Activated CD4-positive, alpha-beta T cell treated with anti-CD3 and anti-CD28 coated beads, Interleukin-2, amount 10 ng/mL, durations not matched to agents 7 days and 5 days (primary cell): ENCODE data around the gene DBN1. TPM values are rescaled to one million over a fixed set of nuclear protein-coding genes. Genes with fewer than 3 reads are reported as not detected.

Source experiments
- CTCF ChIA-PET: fragments of 350-600 bp; sonication (Branson Sonifier 250); formaldehyde crosslinking; loops from one replicate; lab custom pipeline; 2021; ENCODE audit warnings: antibody characterized with exemption; lab: Charles Lee
- POLR2A ChIA-PET: fragments of 350-600 bp; sonication (Branson Sonifier 250); formaldehyde crosslinking; loops from one replicate; lab custom pipeline; 2021; ENCODE audit warnings: antibody characterized with exemption; lab: Charles Lee
- DNase-seq: peaks from one replicate; pipeline ENCODE4 v3.0.0-alpha.2; 2020
- H3K27ac Mint-ChIP-seq: one replicate; pipeline ENCODE4 v1.8.0; 2021; ENCODE audit warnings: mild to moderate bottlenecking, moderate library complexity, mixed read lengths
- H3K27me3 Mint-ChIP-seq: one replicate; pipeline ENCODE4 v1.8.0; 2021; ENCODE audit warnings: mixed read lengths
- H3K36me3 Mint-ChIP-seq: one replicate; pipeline ENCODE4 v1.8.0; 2021; ENCODE audit warnings: low read depth, mixed read lengths
- H3K4me1 Mint-ChIP-seq: one replicate; pipeline ENCODE4 v1.8.0; 2021; ENCODE audit warnings: mixed read lengths
- H3K4me3 Mint-ChIP-seq: one replicate; pipeline ENCODE4 v1.8.0; 2021; ENCODE audit warnings: mild to moderate bottlenecking, moderate library complexity, mixed read lengths
- H3K9me3 Mint-ChIP-seq: one replicate; pipeline ENCODE4 v1.8.0; 2021; ENCODE audit warnings: mixed read lengths
- total RNA-seq, 2 experiments: library from RNA; stranded (reverse); gene quantifications; one replicate each; pipeline ENCODE4 v1.2.3, GENCODE V29; 2021

Gene DBN1
- total RNA-seq, 2 experiments from 2014 or later: 4.2 to 4.8 TPM

- Mint-ChIP-seq H3K9me3 (no peaks in the 10 kb centered on the region), H3K4me3 (peak overlapping the region; percentile 96), H3K36me3 (peaks cover 80% of the 10 kb centered on the region), H3K27ac (peak overlapping the region; percentile 92), H3K4me1 (peaks cover 64% of the 10 kb centered on the region), H3K27me3 (no peaks in the 10 kb centered on the region)
- ChIA-PET CTCF (interaction anchor here (1.0 to 53.2 kb wide), 5 partner anchors 25 to 79 kb away, joined by 3 to 1643 read pairs (median 25); partner anchors contain the start of genes DBN1, F12, PFN3 and PRR7), POLR2A (interaction anchor here (1.5 kb wide), 1 partner anchor 10 kb away, joined by 4 read pairs; no protein-coding TSS in a partner anchor)
- DNase-seq: no peak
These were observed 42.5 kb downstream of the DBN1 start for GRCh38 chr5:177430972-177431316.

GRCh38 chr5:177430140-177430951 is 43.1 kb downstream of the DBN1 start:
- POLR2A ChIA-PET: interaction anchor here (0.5 to 0.6 kb wide), 2 partner anchors 15 to 16 kb away, joined by 4 to 8 read pairs; partner anchors contain the start of gene PRR7
- peaks cover 76% of the 10 kb centered on the region for H3K36me3 Mint-ChIP-seq
- no peaks in the 10 kb centered on the region for H3K9me3 Mint-ChIP-seq
- peak; percentile 7 for DNase-seq
- peak overlapping the region; percentile 96 for H3K4me3 Mint-ChIP-seq
- no peaks in the 10 kb centered on the region for H3K27me3 Mint-ChIP-seq
- peak overlapping the region; percentile 92 for H3K27ac Mint-ChIP-seq
- peaks cover 64% of the 10 kb centered on the region for H3K4me1 Mint-ChIP-seq
- CTCF ChIA-PET: interaction anchor here (0.6 to 53.2 kb wide), 6 partner anchors 25 to 174 kb away, joined by 3 to 1643 read pairs (median 7); partner anchors contain the start of genes DBN1, F12, PFN3 and PRR7

DNA sequence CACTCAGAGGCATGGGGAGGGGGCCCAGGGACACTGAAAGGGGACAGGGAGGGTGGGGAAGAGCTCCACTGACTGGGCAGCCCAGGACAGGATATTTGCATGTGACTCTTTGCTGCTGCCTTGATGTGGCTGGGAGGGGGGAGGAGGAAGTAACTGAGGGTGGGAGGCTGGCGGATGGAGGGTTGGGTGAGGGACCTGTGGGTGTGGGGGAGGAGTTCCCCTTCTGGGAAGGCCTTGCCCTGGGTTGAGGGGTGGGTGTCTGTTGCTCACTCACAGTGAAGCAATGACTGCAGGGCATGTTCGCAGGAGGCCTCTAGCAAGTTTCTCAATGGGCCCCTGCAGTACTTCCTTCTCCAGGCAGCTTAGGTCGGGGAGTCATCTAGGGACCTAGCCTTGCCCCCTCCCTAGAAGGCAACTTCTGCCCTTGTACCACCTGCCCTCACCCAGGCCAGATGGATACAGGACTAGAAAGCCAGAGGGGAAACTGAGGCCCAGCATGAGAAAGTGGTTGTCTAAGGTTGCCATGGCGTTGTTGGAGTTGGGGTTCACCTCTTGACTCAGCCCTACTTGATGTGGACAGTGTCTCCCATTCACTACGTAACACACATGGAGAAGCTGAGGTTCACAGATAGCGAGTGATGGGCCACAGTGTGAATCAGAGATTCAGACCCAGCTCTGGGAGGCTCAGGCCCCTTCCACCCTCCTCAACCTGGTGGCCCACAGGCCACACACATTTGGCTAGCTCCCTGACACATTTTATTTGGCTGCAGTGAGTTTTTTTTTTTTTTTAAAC is 44.0 kb downstream of the DBN1 start:
- peak overlapping the region; percentile 92 for H3K27ac Mint-ChIP-seq
- CTCF ChIA-PET: interaction anchor here (0.6 to 53.2 kb wide), 8 partner anchors 17 to 173 kb away, joined by 4 to 1643 read pairs (median 6); partner anchors contain the start of genes DBN1, F12, PFN3 and PRR7
- peak; percentile 90 for DNase-seq
- peak overlapping the region; percentile 96 for H3K4me3 Mint-ChIP-seq
- H3K9me3 Mint-ChIP-seq: no peaks in the 10 kb centered on the region
- peaks cover 69% of the 10 kb centered on the region for H3K36me3 Mint-ChIP-seq
- H3K27me3 Mint-ChIP-seq: no peaks in the 10 kb centered on the region
- POLR2A ChIA-PET: interaction anchor here (0.5 to 0.6 kb wide), 2 partner anchors 16 to 17 kb away, joined by 4 to 8 read pairs; partner anchors contain the start of gene PRR7
- H3K4me1 Mint-ChIP-seq: peaks cover 66% of the 10 kb centered on the region

- H3K9me3 Mint-ChIP-seq: no peaks in the 10 kb centered on the region
- H3K27me3 Mint-ChIP-seq: no peaks in the 10 kb centered on the region
- ChIA-PET POLR2A (no interaction called here), CTCF (interaction anchor here (0.8 to 53.2 kb wide), 7 partner anchors 16 to 60 kb away, joined by 4 to 1643 read pairs (median 7); partner anchors contain the start of genes DBN1, F12, PFN3 and PRR7)
- DNase-seq: peak; percentile 6
- peak overlapping the region; percentile 92 for H3K27ac Mint-ChIP-seq
- peaks cover 62% of the 10 kb centered on the region for H3K36me3 Mint-ChIP-seq
- peaks cover 66% of the 10 kb centered on the region for H3K4me1 Mint-ChIP-seq
- H3K4me3 Mint-ChIP-seq: peak overlapping the region; percentile 96
These were observed 44.7 kb downstream of the DBN1 start for GRCh38 chr5:177428574-177429217.

- Mint-ChIP-seq H3K4me3 (peak overlapping the region; percentile 96), H3K9me3 (no peaks in the 10 kb centered on the region), H3K27ac (peak overlapping the region; percentile 92), H3K4me1 (peaks cover 62% of the 10 kb centered on the region), H3K36me3 (peaks cover 56% of the 10 kb centered on the region), H3K27me3 (no peaks in the 10 kb centered on the region)
- ChIA-PET POLR2A (no interaction called here), CTCF (interaction anchor here (1.1 to 53.2 kb wide), 6 partner anchors 22 to 118 kb away, joined by 3 to 1643 read pairs (median 6); partner anchors contain the start of genes DBN1, F12, PFN3 and PRR7)
- DNase-seq: peak; percentile 34
These were observed 45.4 kb downstream of the DBN1 start for GRCh38 chr5:177427919-177428573.

GRCh38 chr5:177427211-177427822 is 46.1 kb downstream of the DBN1 start:
- Mint-ChIP-seq H3K4me1 (peaks cover 59% of the 10 kb centered on the region), H3K36me3 (peaks cover 55% of the 10 kb centered on the region), H3K27me3 (no peaks in the 10 kb centered on the region), H3K4me3 (peak overlapping the region; percentile 96), H3K27ac (peak overlapping the region; percentile 92), H3K9me3 (no peaks in the 10 kb centered on the region)
- POLR2A ChIA-PET: no interaction called here
- CTCF ChIA-PET: interaction anchor here (1.0 to 53.2 kb wide), 7 partner anchors 22 to 117 kb away, joined by 3 to 1643 read pairs (median 7); partner anchors contain the start of genes DBN1, F12, PFN3 and PRR7
- no peak for DNase-seq

DNA sequence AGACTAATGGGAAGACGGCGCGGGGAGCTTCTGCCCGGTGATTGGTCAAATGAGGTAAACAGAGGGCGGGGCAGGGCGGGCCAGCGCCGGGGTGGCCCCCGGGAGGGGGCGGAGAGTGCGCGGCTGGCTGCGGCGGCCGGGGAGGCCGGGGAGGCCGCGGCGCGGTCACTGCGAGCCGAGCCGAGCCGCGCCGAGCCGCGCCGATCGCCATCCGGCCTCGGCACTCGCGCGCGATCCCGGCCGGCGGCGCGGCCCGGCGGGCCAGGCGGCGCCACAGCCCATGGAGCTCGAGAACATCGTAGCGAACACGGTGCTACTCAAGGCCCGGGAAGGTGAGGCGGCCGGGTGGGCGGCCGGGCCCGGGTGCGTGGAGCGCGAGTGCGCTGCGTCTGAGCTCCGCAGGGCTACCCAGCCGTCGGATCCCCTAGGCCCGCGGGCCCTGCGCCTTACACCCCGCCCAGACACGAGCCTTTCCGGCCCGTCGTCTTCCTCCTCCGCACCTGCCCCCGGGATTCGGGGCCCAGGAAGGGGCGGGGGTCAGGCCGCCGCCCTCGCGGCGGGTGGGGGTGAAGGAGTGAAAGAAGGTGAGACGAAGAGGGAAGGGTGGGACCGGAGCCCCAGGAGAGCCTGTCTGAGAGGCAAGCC is 46.7 kb downstream of the DBN1 start, which contains the start of gene GRK6:
TSS of gene GRK6 (plus strand) at position 111 of the 645 bp plus-strand sequence. CDS start at position 281, 170 bp downstream.
- H3K4me3 Mint-ChIP-seq: peak within 1 kb of the TSS; percentile 97
- H3K27ac Mint-ChIP-seq: peak within 1 kb of the TSS; percentile 93
- DNase-seq: peak; percentile 81
- CTCF ChIA-PET: interaction anchor here (1.0 to 53.2 kb wide), 6 partner anchors 9 to 80 kb away, joined by 3 to 1643 read pairs (median 6); partner anchors contain the start of genes DBN1, F12, PFN3 and PRR7
- H3K4me1 Mint-ChIP-seq: peaks cover 55% of the 10 kb centered on the region
- H3K27me3 Mint-ChIP-seq: no peaks in the 10 kb centered on the region
- H3K36me3 Mint-ChIP-seq: peaks cover 49% of the 10 kb centered on the region
- H3K9me3 Mint-ChIP-seq: peaks cover 2% of the 10 kb centered on the region
- POLR2A ChIA-PET: no interaction called here

DNA sequence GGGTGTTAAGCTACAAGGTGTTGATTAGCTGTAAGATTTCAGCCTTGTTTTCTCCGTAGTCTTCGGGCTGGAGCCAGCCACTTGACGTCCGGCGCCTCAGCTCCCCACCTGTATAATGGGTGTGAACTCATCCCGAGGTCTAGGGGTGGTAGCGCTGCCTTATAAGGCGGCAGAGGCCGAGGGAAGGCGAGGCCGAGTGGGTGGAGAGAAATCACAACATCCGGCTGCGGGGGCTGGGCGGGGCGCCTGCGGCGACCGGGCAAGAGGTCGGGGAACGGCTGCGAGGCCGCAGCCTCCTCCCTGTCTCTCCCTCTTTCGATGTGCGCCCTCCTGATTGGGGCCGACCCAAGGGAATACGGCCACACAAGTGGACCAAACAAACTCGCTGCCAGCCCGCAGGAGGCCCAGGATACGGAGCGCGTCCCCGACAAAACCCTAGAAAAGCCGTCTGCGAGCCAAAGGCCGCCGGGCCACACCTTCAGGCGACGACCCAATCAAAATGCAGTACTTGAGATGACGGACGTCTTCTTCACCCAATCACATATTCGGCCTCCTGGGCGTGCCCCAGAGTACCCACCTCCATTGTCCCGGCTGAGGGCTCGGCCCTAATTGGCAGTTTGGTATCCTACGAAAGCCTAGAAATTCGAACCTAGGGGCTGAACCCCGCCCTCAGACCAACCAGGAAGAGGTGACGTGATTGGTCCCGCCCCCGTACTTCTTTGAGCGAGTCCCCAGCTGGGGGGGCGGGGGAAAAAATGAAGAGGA is 47.5 kb downstream of the DBN1 start:
- DNase-seq: peak; percentile 100
- no peaks in the 10 kb centered on the region for H3K27me3 Mint-ChIP-seq
- peaks cover 48% of the 10 kb centered on the region for H3K4me1 Mint-ChIP-seq
- peaks cover 2% of the 10 kb centered on the region for H3K9me3 Mint-ChIP-seq
- CTCF ChIA-PET: interaction anchor here (1.0 to 53.2 kb wide), 6 partner anchors 9 to 116 kb away, joined by 3 to 1643 read pairs (median 6); partner anchors contain the start of genes DBN1, F12, PFN3 and PRR7
- POLR2A ChIA-PET: no interaction called here
- peak overlapping the region; percentile 97 for H3K4me3 Mint-ChIP-seq
- peak overlapping the region; percentile 93 for H3K27ac Mint-ChIP-seq
- peaks cover 42% of the 10 kb centered on the region for H3K36me3 Mint-ChIP-seq

GRCh38 chr5:177425196-177425800 is 48.1 kb downstream of the DBN1 start:
- H3K4me1 Mint-ChIP-seq: peaks cover 42% of the 10 kb centered on the region
- H3K36me3 Mint-ChIP-seq: peaks cover 35% of the 10 kb centered on the region
- H3K9me3 Mint-ChIP-seq: peaks cover 2% of the 10 kb centered on the region
- ChIA-PET CTCF (interaction anchor here (1.0 to 53.2 kb wide), 5 partner anchors 8 to 116 kb away, joined by 3 to 1643 read pairs (median 4); partner anchors contain the start of genes DBN1, F12, PFN3 and PRR7), POLR2A (no interaction called here)
- peak overlapping the region; percentile 93 for H3K27ac Mint-ChIP-seq
- no peaks in the 10 kb centered on the region for H3K27me3 Mint-ChIP-seq
- peak overlapping the region; percentile 97 for H3K4me3 Mint-ChIP-seq
- no peak for DNase-seq

GRCh38 chr5:177423671-177424070 is 49.8 kb downstream of the DBN1 start:
- CTCF ChIA-PET: interaction anchor here (1.0 to 53.2 kb wide), 6 partner anchors 8 to 111 kb away, joined by 3 to 1643 read pairs (median 5); partner anchors contain the start of genes DBN1, F12, PFN3 and PRR7

More at GRCh38 chr5:177423671-177424070, 49.8 kb downstream of the DBN1 start:
- DNase-seq: no peak
- Mint-ChIP-seq H3K36me3 (peaks cover 19% of the 10 kb centered on the region), H3K27ac (peak overlapping the region; percentile 13), H3K9me3 (peaks cover 2% of the 10 kb centered on the region), H3K4me1 (peaks cover 25% of the 10 kb centered on the region), H3K4me3 (no peak overlapping the region), H3K27me3 (no peaks in the 10 kb centered on the region)
- POLR2A ChIA-PET: no interaction called here
